ENCODE data around the gene SRBD1.

The SRBD1 gene

GRCh38 chr2:45404807-45405297 lies 206.2 kb downstream of the SRBD1 start:
- DNase-seq: no peak

DNA sequence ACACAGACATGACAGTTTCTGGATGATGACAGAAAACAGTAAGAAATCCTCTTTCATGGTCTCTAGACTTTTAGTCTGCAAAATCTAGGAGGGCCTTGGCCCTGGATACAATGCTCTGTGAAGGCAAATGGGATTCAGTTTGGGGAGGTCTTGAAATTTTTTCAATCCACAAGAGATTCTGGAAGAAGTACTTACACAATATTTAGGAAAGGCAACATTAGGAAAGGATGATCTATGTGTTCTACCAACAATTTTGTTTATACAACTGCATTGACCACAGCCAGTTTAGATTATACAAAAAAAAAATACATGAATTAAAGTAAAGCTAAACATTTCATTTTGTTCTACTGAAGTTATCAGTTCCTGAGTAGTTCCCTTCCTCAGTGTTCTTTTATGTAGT lies 208.0 kb downstream of the SRBD1 start:
- no peak for DNase-seq

DNA sequence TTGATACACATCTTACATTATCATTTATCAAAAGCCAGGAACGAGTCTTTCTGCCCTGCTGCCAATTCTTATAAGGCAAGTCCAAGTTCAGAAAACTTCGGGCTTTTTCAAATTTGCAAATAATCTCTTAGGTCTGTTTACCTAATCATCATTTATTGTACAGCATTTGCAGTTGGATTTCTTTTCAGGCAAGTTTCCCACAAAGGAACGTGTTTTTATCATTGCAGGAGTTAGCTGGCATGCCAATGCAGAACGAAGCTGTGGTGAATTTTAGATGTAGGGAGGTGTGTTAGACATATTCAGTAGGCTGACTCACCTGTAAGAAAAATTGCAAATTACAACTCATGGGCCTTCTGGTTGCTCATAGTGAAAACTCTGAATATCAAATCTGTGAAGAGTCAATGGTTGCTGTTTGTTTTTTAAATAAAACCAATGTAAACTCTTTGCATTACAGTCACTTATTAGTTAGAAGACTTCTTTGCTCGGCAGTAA lies 209.6 kb downstream of the SRBD1 start:
- no peak for DNase-seq

DNA sequence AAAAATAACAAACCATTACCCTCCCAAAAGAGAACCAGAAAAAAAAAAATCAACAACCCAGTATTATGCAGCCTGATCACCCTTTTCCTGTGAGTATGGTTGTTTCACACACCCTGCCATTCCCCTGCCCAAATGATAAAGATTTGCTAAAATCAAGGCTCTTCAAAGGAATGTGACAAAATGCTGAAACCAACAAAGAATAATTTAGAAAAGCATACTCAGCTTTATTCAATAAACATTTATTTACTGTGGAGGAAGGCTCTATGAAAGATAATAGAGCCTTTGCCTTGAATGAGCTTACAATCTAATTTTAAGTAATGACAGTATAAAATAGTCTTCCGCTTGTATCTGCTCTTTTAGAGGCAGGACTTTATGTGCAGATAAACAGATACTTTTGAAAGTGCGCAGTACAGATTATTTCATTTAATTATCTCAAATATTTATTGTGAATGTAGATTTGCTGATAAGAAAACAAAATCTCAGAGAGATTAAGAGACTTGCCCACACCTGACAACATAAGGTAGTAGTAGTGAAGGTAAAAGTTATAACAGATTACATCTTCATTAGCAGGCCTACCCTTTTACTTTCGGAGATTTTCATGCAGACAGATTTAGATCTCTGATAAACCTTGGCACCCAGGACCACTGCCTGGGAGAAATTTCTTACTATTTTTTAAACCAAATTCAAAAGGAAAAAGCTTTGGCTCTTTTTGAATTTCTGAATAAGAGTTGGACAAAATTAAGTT lies 211.9 kb downstream of the SRBD1 start:
- DNase-seq: no peak

DNA sequence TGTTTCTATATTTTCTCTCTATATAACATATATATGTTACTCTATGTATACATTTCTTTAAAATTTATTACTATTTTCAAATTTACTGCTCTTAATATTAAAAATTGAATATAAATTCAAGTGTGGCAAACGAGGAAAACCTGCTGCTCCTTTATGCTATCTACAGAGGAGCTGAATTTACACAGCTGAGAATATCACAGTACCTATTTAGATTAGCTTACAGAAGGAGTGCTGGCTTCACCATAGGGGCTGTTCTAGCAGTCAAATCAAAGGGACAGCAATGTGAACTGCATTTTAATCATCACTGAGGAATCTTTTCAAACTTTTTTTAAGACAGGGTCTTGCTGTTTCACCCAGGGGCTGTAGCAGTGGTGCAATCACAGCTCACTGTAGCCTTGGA lies 213.8 kb downstream of the SRBD1 start:
- DNase-seq: no peak

GRCh38 chr2:45396671-45397070 lies 214.4 kb downstream of the SRBD1 start:
- no peak for DNase-seq

- no peak for DNase-seq
Observed at GRCh38 chr2:45394842-45395241, 216.2 kb downstream of the SRBD1 start.

GRCh38 chr2:45394216-45394615 lies 216.9 kb downstream of the SRBD1 start:
- no peak for DNase-seq

GRCh38 chr2:45391866-45392265 lies 219.2 kb downstream of the SRBD1 start:
- DNase-seq: no peak

DNA sequence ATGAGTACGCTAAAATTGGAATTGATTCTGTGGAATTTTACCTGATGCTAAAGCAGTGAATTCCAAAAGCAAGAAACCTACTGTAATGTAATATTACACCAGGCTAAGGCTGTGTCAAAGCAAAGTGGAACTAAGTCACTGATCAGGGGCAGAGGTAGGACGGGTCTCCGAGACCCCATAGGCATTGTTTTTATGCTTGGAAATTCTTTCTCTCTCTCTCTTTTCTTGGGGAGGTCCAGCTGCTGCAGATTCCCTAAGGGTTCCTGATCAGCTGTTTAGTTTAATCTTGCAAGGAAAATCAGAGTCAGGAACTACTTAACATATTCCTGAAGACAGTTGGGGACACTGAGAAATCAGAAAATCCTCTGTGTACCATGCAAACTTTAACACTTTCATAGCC lies 220.2 kb downstream of the SRBD1 start:
- no peak for DNase-seq

DNA sequence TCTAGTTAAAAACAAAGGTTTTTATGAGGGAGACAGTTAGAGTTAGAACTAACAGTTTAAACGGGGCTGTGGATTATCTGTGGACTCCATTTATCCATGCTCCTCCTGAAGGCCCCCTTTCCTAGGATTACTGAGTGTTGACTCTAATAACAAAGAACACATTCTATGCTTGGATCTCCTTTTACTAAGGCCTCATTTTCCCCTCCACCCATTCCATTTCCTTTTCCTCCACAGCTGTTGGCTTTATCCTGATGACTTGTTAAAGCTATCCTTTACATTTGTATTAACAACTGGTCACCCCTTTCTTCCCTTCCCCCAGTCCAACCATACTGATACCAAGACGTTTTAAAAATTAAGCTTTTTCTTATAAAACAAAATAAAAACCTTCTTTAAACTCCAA lies 220.6 kb downstream of the SRBD1 start:
- no peak for DNase-seq

DNA sequence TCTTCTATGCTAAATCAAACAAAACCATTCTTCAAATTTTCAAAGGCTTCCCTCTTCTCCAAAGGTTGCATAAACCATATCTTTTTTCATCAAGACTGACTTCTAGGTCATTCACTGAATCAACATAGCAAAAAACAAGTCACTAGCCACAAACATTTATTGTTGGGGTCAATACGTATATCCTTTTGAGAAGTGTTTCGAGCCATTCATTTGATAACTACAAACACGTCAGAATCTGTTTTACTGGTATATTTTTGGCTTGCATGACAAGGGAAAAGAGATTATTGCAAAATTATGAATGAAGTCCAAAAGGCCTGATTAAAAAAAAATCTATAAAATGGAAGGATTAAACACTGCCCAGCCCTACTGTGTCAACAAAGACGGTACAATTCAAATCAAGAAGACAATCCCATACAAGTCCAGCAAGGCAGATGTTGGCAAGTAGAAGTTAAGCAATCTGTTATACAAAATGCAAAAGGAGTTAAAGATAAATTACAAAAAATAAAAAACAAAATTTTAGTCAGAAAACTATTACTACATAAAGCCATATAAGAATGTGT lies 222.4 kb downstream of the SRBD1 start:
- no peak for DNase-seq

DNA sequence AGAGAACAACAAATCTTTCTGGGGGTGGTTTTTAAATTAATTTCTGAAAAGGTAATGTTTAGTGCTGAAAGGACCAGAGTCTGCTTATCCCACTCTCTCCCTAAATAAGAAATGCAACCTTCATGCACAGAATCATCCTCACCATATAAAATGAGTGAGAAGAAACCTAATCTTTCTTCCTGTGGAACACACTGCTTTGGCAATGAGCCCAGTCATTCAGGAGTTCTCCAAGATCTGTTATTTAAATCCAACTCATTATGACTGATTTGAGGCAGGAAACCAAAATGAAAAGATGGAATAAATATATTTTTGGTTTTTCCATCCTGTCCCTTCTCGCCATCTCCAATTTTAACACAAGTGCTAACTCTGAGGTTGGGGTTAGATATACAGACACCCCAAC lies 228.3 kb downstream of the SRBD1 start:
- DNase-seq: peak; percentile 26

GRCh38 chr2:45380131-45380836 lies 230.8 kb downstream of the SRBD1 start:
- DNase-seq: no peak

DNA sequence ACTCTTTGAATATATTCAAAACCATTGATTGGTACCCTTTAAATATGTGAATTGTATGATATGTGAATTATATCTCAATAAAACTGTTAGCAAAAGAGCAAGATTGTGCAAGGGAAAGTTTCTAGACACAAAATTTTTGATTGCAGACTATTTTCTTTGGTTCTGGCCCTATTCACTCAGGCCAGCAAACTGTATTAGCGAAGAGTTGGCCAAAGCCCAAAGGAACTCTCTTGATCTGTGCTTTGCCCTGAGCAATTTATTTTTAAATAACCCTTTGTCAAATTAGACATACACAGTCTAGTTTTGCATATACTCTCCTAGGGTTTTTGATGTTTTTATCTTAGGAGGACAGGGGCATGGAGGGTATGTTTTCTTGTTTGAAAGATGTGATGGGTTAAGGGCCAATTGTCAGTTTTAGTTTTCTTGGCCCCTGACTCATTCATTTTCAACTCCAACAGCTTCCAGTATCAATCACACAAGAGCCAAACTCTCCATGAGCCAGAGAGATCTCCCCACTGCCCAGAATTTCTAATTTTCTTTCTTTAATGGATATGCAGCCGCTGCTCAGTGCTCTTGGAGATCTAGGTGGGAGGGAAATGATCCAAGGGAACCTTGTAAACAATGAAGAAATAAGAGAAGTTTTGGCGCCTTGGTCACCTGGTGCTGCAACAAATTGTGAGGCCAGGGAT lies 231.5 kb downstream of the SRBD1 start:
- DNase-seq: no peak

- no peak for DNase-seq
Observed at GRCh38 chr2:45373534-45373933, 237.5 kb downstream of the SRBD1 start.

- DNase-seq: peak; percentile 65
Observed at GRCh38 chr2:45370369-45370768, 240.7 kb downstream of the SRBD1 start.

DNA sequence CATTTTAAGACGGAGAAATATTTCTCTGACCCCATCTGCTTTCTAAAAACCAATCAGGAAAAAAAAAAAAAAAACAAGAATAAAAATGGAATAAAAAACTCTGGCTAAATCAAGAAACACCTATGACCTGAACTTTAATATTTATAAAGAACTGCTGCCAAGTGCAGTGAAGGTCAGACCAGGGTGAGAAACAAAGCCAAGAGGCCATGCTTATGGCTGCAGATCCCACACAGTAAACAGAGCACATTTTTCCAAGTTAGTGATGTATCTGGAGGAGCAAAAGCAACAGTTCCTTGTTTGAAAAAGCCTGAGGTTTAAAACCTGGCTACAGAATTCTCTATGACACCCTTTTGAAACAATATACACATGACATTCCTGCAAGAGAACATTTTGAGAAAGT lies 242.3 kb downstream of the SRBD1 start:
- DNase-seq: no peak

- no peak for DNase-seq
Observed at GRCh38 chr2:45361666-45362065, 249.4 kb downstream of the SRBD1 start.

- DNase-seq: no peak
Observed at GRCh38 chr2:45354776-45355175, 256.3 kb downstream of the SRBD1 start.

DNA sequence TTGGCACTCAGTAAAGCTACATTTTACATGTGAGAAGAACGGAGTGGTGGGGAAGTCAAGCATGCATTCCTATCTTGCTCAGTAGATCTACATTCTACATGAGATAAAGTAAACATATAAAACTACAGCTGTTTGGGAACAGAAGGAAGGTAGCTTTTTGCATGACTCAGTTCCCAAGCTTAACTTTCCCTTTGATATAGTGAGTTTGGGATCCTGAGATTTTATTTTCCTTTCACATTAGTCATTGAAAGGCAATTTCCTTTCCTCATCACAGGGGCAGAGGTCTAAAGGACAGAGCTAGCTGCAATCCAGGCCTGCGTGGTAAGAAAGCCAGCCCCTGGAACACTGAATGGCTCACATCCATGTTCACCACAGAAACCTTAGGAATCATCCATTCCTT lies 257.2 kb downstream of the SRBD1 start:
- no peak for DNase-seq

GRCh38 chr2:45352506-45352905 lies 258.6 kb downstream of the SRBD1 start:
- no peak for DNase-seq

All from hematopoietic multipotent progenitor cell treated with erythropoietin and hydrocortisone succinate and interleukin-3 and kit ligand, for 6 days (in vitro differentiated cells).